Measurements from ENCODE around the gene CPNE8.

CPNE8 gene

DNA sequence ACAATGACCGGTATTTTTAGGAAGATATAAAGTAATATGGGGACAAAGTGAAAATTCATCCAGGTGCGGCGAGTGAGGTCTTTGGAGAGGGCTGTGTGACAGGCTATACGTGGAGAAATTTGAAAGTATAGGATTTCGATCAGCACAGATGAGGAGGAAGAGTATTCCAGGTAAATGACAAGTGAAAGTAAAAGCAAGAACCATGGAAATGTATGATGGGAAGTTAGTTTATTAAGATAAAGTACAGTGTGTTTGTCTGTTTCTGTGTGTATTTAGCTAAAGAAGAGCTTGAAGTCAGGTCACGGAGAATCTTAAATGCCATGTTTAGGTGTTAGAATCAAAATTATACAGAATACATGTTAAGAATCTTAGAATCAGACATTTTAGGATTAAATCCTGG, 239.0 kb downstream of the CPNE8 start:
- no peak for DNase-seq (ENCODE audit: insufficient read length)
- no peak for FAIRE-seq
- no peak for TF ChIP-seq POLR2A (IDR thresholded peaks at IDR 0.05; ENCODE audit: low read depth, low read length)
- no peak for TF ChIP-seq TAF1 (IDR thresholded peaks at IDR 0.05; ENCODE audit: borderline replicate concordance, low read depth, low read length)
- no peak for TF ChIP-seq POLR2AphosphoS5 (IDR thresholded peaks at IDR 0.05; ENCODE audit: low read depth, low read length)

DNA sequence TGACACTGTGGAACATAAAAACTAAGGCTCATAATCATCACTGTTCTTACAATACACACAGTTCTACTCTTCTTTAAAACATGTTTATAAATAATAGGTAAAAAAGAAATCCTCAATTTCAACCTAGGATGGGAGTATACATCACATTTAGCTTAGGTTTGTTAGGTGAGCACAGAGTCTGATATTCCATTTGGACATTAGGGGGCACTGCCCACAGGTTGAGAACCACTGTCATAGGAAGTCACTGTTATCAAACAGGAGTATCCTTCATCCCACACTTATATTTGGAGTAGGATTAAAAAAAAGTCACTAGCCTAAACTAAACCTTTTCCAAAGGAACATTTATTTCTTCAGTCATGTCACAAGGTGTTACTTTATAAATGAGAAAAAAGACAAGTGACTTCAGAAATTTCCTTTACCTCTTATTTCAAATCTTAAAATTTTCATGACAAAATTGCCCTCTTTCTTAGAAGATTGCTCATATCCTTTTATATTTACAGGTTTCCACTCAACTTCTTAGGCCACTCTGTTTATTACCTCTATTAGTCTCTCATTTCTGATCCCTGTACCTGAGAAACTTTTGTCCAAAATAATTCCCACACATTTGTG, 240.6 kb downstream of the CPNE8 start:
- DNase-seq (ENCODE audit: insufficient read length) (no peak), FAIRE-seq (peak; percentile 67)
- TF ChIP-seq POLR2A (IDR thresholded peaks at IDR 0.05; ENCODE audit: low read depth, low read length) = no peak
- no peak for TF ChIP-seq POLR2AphosphoS5 (IDR thresholded peaks at IDR 0.05; ENCODE audit: low read depth, low read length)
- TF ChIP-seq TAF1 (IDR thresholded peaks at IDR 0.05; ENCODE audit: borderline replicate concordance, low read depth, low read length) = no peak

DNA sequence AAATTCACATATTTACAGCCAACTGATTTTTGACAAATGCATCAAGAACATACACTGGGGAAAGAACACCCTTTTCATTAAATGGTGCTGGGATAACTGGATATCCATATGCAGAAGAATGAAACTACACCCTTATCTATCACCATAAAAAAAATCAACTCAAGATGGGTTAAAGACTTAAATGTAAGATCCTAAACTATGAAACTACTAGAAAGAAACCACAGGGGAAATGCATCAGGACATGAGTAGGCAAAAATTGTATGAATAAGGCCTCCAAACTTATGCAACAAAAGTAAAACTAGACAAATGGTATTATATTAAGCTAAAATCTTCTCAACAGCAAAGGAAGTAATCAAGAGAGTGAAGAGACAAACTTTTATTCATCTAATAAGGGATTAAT, 242.6 kb downstream of the CPNE8 start:
- no peak for DNase-seq (ENCODE audit: insufficient read length)
- TF ChIP-seq TAF1 (IDR thresholded peaks at IDR 0.05; ENCODE audit: borderline replicate concordance, low read depth, low read length) = no peak
- no peak for TF ChIP-seq POLR2A (IDR thresholded peaks at IDR 0.05; ENCODE audit: low read depth, low read length)
- no peak for TF ChIP-seq POLR2AphosphoS5 (IDR thresholded peaks at IDR 0.05; ENCODE audit: low read depth, low read length)
- FAIRE-seq = no peak

DNA sequence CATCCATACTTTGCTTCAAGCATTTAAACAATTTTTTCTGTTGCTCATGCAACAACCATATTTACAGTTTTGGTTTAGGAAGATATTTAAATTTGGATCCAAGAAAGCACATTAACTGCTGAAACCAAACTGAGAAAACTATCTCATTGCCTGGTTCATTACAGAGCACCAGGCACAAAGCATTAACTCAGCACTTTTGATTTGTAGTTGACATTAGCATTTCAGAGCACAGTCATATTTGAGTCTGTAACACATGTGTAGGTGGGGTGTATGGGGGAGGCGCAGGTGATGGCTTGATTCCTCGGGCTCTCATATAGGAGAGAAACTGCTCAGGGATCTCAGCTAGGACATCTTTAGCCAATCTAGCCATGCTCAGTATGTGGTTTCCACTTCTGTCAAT, 251.7 kb downstream of the CPNE8 start:
- FAIRE-seq (no peak), DNase-seq (ENCODE audit: insufficient read length) (no peak)
- no peak for TF ChIP-seq TAF1 (IDR thresholded peaks at IDR 0.05; ENCODE audit: borderline replicate concordance, low read depth, low read length)
- no peak for TF ChIP-seq POLR2AphosphoS5 (IDR thresholded peaks at IDR 0.05; ENCODE audit: low read depth, low read length)
- no peak for TF ChIP-seq POLR2A (IDR thresholded peaks at IDR 0.05; ENCODE audit: low read depth, low read length)

DNA sequence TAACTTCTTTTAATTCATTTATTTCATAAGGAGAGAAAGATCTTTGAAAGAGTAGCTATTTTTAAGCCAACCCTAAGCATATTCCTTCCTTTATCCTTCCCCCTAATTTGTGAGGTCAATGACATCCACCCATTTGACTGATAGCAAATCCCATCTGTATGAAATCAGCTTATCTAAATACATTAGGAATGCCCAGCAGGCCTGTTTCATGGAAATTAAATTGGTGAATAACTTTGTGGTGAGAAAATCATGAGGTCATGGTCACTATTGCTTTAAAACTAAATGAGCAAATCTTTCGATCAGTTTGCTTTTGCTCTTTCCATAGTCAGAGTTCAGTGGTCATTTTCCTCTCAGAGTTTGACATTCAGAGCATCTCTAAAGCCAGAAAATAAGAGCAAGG, 256.6 kb downstream of the CPNE8 start:
- TF ChIP-seq TAF1 (IDR thresholded peaks at IDR 0.05; ENCODE audit: borderline replicate concordance, low read depth, low read length) (no peak), POLR2A (IDR thresholded peaks at IDR 0.05; ENCODE audit: low read depth, low read length) (no peak), POLR2AphosphoS5 (IDR thresholded peaks at IDR 0.05; ENCODE audit: low read depth, low read length) (no peak)
- no peak for DNase-seq (ENCODE audit: insufficient read length)
- FAIRE-seq = no peak

DNA sequence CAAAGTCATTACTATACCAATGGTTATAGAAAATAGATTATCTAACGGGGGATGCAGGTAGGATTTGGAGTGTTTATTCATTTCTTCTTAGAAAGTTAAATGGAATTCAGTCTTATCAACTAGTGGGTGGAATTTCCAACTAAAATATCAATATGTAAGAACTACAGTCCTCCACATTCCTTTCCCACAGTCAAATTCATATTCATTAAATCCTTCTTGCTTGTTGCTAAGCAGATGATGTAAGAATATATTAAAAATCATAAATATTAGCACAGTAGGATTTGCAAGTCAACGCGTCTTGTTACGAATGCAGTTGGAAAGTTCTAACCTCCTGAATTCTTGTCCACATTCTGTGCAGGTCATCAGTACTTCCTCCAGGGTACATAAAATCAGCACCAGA, 259.2 kb downstream of the CPNE8 start:
- FAIRE-seq (no peak), DNase-seq (ENCODE audit: insufficient read length) (no peak)
- TF ChIP-seq TAF1 (IDR thresholded peaks at IDR 0.05; ENCODE audit: borderline replicate concordance, low read depth, low read length) (no peak), POLR2A (IDR thresholded peaks at IDR 0.05; ENCODE audit: low read depth, low read length) (no peak), POLR2AphosphoS5 (IDR thresholded peaks at IDR 0.05; ENCODE audit: low read depth, low read length) (no peak)

DNA sequence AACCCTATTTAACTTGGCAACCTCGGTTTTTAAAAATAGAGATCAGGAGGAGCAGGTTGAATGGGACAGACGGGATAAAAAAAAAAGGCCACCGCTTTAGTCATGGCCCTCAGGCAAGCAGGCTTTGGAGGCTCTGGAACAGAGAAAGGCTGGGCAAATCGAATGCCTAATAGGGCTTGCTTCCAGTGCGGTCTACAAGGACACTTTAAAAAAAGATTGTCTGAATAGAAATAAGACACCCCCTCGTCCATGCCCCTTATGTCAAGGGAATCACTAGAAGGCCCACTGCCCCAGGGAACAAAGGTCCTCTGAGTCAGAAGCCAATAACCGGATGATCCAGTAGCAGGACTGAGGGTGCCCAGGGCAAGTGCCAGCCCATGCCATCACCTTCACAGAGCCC, 265.8 kb downstream of the CPNE8 start:
- DNase-seq (ENCODE audit: insufficient read length) (no peak), FAIRE-seq (no peak)
- no peak for TF ChIP-seq TAF1 (IDR thresholded peaks at IDR 0.05; ENCODE audit: borderline replicate concordance, low read depth, low read length)
- TF ChIP-seq POLR2A (IDR thresholded peaks at IDR 0.05; ENCODE audit: low read depth, low read length) = no peak
- TF ChIP-seq POLR2AphosphoS5 (IDR thresholded peaks at IDR 0.05; ENCODE audit: low read depth, low read length) = no peak

DNA sequence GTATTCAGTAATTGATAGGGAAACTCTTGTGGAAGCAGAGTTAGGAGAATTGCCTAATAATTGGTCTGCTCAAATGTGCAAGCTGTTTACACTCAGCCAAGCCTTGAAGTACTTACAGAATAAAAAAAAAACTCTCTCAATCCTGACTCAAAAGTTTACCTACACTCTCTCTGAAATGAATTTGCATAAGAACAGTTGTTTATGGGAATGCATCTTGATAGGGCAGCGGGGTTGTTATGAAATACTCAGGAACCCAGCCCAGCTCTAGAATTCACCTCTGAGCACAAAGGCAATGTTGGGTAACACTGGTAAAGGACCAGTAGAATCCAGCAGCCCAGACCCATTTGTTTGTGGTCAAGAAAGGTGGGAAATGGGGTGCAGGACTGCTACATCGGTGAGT, 267.0 kb downstream of the CPNE8 start:
- DNase-seq (ENCODE audit: insufficient read length) = no peak
- no peak for FAIRE-seq

DNA sequence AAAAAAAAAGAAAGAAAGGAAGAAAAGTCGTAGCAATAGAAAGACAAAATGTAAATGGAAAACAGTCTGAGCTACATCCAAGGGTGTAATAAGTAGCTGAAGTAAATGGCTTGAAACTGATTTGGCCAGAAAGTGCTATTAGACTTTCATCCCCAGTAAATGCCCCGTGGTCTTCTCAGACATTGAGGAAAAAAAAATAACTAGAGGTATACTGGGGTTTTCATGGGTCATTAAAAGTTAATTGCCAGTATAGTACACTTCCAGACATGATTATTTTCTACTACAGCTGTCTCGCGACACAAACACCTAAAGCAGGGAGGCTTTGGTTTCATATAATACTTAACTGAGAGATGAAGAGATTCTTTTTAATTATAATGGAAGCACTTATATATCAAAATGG, 271.9 kb downstream of the CPNE8 start:
- TF ChIP-seq TAF1 (IDR thresholded peaks at IDR 0.05; ENCODE audit: borderline replicate concordance, low read depth, low read length) = no peak
- TF ChIP-seq POLR2A (IDR thresholded peaks at IDR 0.05; ENCODE audit: low read depth, low read length) = no peak
- no peak for TF ChIP-seq POLR2AphosphoS5 (IDR thresholded peaks at IDR 0.05; ENCODE audit: low read depth, low read length)
- no peak for DNase-seq (ENCODE audit: insufficient read length)
- no peak for FAIRE-seq

More for the DNA sequence above, 267.0 kb downstream of the CPNE8 start:
- TF ChIP-seq POLR2A (IDR thresholded peaks at IDR 0.05; ENCODE audit: low read depth, low read length) = no peak
- TF ChIP-seq TAF1 (IDR thresholded peaks at IDR 0.05; ENCODE audit: borderline replicate concordance, low read depth, low read length) = no peak
- TF ChIP-seq POLR2AphosphoS5 (IDR thresholded peaks at IDR 0.05; ENCODE audit: low read depth, low read length) = no peak

DNA sequence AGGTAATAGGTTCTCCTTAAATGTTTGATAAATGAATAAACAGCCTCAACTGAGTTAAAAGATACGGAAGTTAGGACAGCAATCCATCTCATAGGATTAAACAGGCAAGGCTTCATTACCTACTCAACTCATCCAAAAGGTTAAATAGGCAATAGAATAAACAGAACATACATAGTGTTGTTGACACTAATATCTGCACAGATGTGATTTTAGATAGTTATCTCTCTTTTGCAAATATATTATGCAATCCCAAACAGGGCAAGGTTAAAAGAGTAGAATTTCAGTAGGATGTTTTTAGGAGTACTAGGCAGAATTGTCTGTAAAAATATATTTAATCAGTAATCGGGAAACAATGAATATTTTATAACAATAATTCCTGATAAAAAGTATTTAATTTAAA, 276.3 kb downstream of the CPNE8 start:
- FAIRE-seq (no peak), DNase-seq (ENCODE audit: insufficient read length) (no peak)
- no peak for TF ChIP-seq POLR2A (IDR thresholded peaks at IDR 0.05; ENCODE audit: low read depth, low read length)
- TF ChIP-seq TAF1 (IDR thresholded peaks at IDR 0.05; ENCODE audit: borderline replicate concordance, low read depth, low read length) = no peak
- no peak for TF ChIP-seq POLR2AphosphoS5 (IDR thresholded peaks at IDR 0.05; ENCODE audit: low read depth, low read length)

DNA sequence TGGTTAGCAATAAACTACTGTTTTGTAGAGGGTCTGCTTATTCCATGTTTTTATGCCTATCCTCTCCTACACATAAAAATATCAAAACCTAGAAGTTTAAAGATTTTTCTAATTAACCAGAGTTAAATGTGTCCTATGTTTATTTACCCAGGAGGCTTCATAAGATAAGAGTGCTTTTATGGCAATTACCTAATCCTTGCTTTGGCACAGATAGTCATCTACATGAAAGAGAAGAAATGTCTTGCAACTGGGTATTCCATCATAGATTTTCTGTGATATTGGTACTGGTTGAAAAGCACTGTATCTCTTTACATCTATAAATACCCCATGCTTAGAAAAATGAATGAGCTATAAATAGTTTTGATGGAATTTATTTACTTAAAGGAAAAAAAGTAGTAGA, 277.1 kb downstream of the CPNE8 start:
- FAIRE-seq (no peak), DNase-seq (ENCODE audit: insufficient read length) (no peak)
- no peak for TF ChIP-seq POLR2A (IDR thresholded peaks at IDR 0.05; ENCODE audit: low read depth, low read length)
- no peak for TF ChIP-seq TAF1 (IDR thresholded peaks at IDR 0.05; ENCODE audit: borderline replicate concordance, low read depth, low read length)
- TF ChIP-seq POLR2AphosphoS5 (IDR thresholded peaks at IDR 0.05; ENCODE audit: low read depth, low read length) = no peak

DNA sequence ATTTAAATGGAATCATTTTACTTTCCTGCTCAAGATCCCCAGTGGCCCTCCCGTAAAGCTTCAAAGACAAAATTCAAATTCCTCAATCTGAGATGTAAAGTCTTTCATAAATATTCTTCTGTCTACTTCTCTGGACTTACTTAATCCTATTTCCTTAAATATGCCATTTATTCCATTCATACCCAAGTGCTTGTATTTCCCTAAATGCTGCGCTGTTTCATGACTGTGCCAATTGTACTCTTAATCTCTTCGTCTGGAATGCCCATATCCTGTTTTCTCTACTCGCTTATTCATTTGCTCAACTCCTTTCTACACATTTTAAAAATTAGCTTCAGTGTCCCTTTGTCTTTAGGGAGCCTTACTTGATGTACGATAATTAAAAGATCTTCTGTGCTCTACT, 280.1 kb downstream of the CPNE8 start:
- TF ChIP-seq TAF1 (IDR thresholded peaks at IDR 0.05; ENCODE audit: borderline replicate concordance, low read depth, low read length) (no peak), POLR2A (IDR thresholded peaks at IDR 0.05; ENCODE audit: low read depth, low read length) (no peak), POLR2AphosphoS5 (IDR thresholded peaks at IDR 0.05; ENCODE audit: low read depth, low read length) (no peak)
- no peak for DNase-seq (ENCODE audit: insufficient read length)
- no peak for FAIRE-seq

All from GM12892 (cell line).